GM19240 (cell line): ENCODE data around the gene SYNJ2.

ENCODE experiments used
- DNase-seq: peaks from one replicate; pipeline ENCODE4 v3.0.0; 2011; ENCODE audit warnings: low spot score; ENCODE audit not compliant: insufficient read length

Gene SYNJ2

DNA sequence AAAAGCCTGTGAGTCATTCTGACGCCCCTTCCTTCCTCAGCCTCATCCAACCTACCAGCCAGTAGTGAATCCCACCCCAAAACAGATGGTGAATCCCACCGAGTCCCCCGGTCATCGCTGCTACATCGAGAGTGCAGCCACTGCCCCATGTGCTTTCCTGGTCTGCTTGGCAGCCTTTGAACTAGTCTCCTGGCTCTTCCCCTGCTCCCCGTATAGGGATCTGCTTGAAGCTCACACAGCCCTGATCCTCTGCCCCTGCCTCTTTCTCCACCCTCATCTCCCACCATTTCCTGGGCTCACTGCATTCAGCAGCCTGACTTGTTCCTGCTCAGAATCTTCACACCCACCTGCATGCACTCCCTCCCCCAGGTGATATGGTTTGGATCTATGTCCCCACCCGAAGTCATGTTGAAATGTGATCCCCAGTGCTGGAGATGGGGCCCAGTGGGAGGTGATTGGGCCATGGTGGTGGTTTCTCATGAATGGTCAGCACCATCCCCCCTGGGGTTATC, 14.6 kb downstream of the SYNJ2 start:
- no peak for DNase-seq

DNA sequence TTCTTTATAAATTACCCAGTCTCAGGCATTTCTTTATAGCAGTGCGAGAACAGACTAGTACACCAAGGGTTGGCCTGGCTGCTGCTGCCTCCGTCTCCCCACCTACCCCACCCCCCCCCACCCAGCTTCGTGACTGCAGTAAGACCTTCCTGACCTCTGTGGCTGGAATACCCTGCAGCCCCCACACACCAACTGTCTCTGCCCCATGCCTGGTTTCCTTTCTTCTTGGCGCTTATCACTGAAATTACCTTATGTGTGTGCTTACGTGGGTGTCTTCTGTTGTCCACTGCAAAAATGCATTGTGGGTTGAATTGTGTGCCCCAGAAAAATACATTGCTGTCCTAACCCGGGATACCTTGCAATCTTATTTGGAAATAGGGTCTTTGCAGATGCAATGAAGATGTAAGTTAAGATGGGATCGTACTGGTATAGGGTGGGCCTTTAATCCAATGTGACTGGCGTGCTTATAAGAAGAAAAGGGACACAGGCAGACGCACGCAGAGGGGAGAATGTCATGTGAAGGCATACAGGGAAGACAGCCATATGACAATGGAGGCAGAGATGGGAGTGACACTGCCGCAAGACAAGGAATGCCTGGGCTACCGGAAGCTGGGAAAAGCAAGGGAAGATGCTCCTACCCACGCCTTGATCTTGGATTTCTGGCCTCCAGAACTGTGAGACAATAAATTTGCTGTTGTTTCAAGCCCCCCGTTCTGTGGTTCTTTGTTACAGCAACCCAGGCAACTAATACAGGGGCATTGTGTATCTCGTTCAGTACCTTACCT, 15.4 kb downstream of the SYNJ2 start:
- no peak for DNase-seq

DNA sequence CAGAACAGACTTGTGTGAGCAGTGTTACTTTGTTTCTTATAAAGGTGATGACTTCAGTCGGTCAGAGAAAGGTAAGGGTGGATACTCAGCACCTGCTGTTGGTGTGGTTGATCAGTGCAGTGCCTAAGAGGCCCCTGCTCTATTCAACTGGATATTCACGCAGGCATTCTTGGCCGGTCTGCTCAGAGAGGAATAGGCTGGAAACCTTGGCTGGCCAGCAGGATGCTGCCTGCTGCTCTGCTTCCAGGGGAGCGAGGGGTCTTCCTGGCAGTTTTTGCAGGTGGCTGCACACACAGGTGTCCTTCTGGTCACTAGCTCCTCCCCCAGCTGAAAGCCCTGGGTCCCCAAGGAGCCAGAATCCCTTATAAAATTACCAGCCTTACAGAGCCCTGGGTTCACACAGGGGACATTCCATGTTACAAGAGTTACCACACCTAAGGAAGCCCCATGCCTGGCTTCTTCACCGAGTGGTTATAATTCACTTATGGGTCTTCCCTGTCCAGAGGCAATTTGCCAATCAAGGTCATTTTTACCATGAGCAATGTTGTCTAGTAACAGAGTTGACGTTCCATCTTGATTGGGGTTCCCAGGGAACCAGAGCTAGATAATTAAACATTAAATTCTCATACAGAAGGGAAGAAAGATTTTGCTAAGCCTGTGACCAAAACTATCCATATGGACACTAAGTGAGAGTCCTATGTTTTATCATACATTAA, 16.4 kb downstream of the SYNJ2 start:
- DNase-seq, result no peak

DNA sequence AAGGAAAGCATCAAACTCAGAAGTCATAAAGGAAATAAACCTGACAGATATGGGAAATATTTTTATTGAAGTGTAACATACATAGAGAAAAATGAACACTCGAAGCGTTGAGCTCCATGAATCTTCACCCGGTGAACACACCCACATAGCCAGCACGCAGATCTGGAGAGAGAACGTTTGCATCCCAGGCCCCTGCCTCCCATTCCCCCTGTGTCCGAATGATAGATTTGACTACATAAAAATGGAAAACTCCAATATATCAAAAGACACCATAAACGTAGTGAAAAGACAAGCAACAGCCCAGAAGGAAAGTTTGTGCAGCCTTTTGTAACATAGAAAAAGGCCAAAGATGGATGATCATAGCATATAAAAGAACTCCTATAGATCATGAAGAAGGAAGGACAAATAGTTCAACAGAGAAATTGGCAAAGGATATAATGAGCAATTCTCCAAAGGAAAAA, 17.1 kb downstream of the SYNJ2 start:
- DNase-seq, result no peak

DNA sequence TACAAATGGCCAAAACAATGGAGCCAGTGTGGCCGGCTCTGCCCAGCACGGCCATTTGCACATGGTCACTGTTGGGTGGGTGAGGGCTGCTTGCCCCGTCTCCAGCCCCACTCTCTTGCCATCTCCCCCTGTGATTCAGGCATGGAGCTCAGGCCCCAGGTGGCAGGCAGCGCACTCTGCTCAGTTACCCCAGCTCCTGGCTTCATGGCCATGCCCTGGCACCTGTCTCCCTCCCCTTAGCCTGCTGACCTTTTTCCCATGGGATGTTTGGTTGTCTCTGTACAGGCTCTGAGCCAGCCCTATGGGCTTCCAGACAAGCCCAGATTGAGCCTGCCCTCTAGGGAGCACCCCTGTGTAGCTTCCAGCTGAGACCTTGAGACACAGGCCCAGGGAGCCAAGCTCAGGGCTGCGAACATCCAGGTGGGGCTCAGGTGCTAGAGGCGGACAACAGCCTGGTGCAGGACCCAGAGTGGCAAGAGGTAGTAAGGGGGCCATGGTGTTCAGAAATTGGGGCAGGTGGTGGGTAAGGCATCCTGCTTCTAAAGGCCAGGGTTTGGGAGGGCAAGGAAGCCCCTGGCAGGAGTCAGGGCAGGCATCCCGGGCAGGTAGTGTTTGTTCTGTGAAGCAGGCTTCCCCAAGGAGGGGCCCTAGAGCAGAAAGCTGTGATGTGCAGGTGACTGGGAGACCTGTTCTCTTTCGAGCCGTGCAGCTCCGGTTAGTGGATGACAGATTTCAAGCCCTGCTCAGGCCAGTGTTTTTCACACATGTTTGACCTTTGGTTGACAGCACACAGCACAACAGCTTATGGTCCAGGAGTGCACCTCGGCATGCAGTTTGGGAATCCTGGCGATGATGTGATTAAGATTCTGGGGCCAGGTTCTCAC, 17.7 kb downstream of the SYNJ2 start:
- no peak for DNase-seq

DNA sequence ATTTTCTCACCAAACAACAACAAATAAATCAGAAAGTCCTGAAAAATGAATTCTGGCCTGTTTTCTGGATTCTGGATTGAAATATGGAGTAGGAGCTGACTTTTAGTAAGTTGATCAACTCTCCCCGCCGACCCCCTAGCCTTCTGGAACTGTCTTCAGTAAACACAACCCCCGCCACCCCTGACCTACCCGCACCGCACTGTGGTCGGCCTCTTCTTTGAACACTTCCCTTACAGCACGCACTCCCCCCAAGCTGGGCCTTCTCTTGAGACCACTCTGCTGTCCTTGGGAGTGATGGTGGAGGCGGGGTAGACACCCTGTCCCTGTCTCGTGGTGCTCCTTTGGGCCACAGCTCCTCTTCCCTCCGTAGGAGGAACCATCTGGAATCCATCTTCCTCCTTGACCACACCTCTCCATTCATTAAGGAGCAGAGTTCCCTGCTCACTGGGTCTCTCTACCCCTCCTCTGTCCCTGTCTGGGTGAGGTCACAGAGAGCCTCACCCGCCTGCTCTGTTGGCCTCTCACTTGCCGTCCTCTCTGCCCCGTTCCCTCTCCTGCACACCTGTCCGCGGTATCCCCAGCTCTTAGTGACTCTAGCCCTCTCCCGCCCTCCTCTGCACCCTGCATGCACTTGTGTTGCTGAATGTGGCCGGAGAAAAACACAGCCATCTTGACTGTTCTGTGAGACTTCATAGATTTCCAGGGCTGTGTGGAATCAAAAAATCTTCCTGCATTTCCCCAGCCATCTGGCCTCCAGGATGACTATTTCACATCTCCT, 19.1 kb downstream of the SYNJ2 start:
- DNase-seq, result no peak

DNA sequence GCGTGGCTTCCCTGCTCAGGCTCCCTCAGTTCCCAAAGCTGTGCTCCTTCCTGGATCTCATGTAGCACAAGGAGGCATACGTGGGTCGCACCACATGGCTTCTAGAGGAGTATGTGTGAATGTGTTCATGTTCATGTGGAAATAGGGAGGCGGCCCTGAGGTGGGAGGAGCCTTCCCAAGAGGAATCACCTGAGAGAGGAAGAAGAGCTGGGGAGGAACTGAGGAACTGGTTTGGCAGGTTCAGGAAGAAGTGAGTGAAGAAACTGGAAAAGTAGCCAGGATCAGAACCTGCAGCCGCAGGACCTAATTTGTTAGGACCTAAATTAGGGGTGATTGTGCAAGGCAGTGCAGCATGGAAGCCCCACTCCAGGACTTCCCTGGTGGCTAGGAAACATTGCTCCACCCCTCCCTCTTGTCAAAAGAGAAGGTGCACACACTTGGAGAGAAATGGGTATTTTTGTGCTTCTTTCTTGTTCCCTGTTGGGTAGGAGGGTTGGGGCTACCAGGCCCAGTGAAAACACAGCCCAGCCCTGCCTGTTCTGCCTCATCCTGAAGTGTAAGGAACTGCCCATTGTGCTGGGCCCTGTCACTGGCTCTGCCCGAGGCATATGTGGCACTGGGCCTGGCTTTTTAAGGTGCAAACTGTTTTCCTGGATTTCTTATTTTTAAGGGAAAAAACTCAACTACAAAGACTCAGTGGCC, 20.7 kb downstream of the SYNJ2 start:
- no peak for DNase-seq

DNA sequence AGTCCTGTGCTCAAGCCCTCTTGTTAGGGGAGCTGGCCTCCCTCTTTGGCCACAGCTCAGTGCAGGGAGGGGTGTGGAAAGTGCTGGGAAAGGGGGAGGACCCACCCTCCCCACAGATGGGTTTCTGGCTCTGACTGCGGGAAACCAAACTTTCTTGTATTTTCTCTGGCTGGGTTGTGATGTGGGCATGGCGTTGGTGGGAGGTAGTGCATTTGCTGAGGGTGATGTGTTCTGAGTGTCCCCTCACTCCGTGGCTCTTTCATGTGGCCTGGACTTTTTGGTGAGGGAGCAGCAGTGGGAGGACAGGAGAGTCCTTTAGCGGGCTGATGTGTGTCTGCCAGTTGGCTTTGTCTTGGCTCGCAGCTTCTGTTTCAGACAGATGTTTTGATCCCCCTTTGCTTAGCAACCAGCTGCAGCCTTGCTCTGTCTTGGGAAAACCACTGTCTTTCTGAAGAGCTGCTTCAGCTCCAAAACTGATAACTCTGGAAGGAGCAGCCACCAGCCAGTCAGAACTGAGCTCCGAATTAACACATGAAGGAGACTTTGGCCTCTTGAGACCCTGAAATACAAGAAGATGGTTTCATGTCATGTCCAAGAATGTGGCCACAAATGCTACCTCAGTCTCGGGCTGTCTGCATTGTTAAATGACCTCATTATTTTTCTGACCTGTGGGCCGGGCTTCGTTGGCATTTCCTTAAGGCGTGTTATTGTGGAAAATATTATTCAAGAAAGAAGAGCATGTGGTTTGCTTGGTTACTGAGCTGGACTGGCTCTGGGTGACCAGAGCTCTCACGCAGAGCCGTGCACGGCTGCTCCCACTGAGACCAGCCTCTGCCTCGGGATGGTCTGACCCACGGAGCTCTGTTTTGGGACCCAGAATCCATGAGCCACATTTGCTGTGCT, 21.5 kb downstream of the SYNJ2 start:
- DNase-seq, result no peak

DNA sequence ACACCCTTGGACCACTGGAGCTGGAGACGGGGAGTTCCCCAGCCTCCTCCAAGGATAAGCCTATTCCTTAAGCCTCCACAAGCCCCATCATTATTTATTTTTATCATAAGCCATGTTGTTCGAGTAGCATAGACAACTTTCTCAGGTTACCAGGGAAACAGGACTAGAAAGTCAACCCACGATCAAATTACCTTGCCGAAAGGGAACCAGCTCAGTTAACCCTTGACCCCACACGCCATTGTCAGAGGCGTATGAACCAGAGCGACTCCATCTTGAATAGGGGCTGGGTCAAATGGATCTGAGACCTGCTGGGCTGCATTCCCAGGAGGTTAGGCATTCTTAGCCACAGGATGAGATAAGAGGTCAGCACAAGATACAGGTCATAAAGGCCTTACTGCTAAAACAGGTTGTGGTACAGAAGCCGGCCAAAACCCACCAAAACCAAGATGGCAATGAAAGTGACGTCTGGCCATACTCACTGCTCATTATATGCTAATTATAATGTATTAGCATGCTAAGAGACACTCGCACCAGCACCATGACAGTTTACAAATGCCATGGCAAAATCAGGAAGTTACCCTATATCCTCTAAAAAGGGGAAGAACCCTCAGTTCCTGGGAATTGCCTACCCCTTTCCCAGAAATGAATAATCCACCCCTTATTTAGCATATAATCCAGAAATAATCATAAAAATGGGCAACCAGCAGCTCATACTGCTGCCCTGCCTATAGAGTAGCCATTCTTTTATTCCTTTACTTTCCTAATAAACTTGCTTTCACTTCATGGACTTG, 22.4 kb downstream of the SYNJ2 start:
- DNase-seq, result no peak

DNA sequence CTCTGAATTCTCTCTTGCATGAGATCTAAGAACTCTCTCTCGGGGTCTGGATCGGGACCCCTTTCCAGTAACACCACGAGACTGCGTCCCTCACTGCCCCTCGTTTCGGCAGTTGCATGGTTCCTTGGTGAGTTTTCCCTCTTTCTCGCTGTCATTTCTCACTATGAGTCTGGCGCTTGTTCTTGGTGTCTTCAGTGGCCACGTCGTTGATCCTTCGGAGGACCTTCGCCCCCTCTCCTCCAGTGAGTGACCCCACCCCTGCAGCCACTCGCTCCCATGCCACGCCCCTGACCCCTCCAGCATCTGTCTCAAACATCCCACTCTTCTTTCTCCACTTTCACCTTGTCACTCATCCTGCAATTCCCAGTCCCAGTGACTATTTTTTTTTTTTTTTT, 23.0 kb downstream of the SYNJ2 start:
- DNase-seq, result no peak

DNA sequence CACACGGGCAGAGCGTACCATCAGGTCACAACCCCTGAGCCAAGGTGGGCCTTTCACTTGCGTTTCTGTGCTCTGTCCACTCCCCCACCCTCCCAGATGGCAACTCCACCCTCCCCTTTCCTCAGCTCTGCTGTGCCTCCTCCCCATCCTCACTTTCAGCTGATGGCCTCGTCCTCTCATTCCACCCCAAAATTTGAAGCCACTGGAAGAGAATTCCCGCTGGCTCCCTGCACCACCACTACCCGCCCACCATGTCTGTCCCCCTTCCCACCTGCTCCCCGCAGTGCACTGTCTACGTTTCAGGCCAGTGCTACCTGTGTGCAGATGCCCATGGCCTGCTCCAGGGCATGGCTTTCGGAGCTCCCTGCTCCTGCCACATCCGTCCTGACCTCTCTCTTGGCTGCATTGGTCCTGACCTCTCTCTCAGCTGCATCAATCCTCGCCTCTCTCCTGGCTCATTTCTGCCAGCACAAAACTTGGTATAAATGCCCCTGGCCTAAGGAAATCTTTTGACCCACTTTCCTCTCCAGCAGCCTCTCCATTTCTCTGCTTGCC, 24.0 kb downstream of the SYNJ2 start:
- no peak for DNase-seq

DNA sequence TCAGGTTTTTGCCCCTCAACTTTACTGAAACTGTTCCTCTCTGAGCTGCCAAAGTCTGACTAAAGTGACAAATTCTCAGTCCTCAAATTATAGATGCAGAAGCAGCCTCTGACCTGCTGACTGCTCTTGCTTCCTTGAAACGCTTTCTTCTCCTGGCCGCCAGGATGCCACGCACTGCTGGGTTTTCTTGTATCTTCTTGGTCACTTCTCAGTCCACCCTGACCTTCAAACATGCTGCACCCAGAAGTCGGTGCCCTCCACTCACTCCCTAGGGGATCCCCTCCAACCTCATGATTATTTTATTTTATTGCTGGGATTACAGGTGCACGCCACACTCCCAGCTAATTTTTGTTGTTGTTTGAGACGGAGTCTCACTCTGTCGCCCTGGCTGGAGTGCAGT, 24.7 kb downstream of the SYNJ2 start:
- no peak for DNase-seq

DNA sequence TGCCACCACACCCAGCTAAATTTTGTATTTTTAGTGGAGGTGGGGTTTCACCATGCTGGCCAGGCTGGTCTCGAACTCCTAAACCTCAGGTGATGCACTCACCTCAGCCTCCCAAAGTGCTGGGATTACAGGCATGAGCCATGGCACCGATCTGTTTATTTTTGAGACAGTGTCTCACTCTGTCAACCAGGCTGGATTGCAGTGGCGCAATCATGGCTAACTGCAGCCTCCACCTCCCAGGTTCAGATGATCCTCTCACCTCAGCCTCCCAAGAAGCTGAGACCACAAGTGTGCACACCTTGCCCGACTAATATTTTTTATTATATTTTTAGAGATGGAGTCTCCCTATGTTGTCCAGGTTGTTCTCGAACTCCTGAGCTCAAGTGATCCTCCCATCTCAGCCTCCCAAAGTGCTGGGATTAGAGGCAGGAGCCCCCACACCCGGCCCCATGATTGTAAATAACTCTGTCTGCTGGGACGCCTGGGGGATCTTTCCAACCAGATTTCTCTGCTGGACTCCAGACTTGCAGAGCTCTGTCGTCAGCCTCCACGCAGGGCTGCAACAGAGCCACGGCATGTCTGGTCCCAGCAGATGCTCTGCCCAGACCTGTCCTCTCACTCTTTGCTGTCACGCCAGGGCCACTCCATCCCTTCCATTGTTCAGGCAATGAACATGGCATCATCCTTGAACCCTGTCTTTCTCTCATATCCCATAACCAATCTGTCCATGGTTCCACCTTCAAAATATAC, 25.3 kb downstream of the SYNJ2 start:
- no peak for DNase-seq

DNA sequence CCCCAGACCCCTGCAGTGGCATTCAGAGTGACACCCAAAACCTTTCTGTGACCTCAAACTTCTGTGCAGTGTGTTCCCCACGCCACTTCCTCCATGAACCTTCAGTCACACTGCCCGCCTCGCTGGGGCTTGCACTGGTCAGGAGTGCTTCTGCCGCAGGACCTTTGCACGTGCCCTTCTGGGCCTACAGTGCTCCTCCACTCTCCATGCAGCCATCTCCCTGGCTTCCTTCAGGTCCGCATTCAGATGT, 27.1 kb downstream of the SYNJ2 start:
- DNase-seq, result no peak

DNA sequence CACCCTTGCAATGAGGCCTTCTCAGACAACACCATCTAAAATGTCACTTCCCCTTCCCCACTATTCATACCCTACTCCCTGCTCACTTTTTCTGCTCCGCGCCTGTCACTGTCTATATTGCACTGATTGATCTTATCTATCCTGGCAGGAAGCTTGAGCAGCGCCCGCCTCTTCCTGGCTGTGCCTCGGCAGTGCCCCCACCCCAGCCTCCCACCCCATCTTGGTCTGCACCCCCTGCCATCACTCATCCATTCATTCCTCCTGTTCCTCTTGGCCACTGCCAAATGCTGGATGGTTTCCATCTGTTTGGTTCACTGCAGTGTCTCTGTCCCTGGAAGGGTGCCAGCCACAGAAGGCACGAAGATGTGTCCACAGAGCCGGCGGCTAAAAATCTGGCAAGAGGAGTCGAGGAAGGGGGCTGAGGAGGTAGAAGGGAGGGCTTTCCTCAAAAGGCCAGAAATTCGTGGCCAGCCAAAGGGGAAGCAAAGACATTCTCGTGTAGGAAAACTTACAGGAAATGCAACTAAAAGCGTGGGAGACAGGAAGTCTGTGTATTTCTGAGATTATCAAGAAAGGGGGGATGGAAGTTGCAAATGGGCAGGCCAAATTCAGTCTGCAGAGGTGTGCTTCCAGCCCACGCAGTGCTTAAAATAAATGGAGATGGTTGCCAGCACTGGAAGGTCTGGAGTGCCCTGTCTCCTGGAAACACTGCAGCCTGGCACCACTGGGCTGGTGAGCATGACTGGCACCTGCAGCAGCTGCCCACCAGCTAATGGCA, 27.6 kb downstream of the SYNJ2 start:
- DNase-seq, result no peak

DNA sequence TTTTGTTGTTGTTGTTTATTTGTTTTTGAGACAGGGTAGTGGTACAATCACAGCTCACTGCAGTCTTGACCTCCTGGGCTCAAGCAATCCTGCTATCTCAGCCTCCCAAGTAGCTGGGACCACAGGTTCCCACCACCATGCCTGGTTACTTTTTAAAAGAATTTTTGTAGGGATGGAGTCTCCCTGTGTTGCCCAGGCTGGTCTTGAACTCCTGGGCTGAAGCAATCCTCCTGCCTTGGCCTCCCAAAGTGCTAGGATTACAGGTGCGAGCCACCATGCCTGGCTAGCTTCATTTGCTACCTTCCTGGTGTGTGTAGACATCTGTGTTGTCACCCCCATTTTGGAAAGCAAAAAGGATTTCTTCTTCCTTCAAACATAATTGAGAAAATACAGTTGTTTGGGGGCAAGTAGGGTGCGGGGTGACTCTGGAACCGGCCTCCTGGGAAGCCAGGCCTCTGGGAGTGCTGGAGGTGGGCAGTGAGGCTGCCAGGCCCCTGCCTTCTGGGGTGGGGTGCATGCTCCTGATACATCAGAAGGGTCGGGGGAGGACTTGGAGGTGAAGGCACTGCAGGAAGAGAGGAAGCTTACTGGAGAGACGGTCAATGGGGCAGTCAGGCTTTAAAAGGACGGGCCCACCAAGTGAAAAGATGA, 28.4 kb downstream of the SYNJ2 start:
- no peak for DNase-seq
